H1 (cell line): ENCODE results near the gene PROK2. TPM values are rescaled to one million over a fixed set of nuclear protein-coding genes. Genes with fewer than 3 reads are reported as not detected.

ENCODE experiments used
- CHD7 ChIP-seq: fragments of 300-600 bp; sonication (generic); IDR thresholded peaks from 2 replicates; pipeline ENCODE4 v1.7.1; 2012; ENCODE audit warnings: low read length, moderate library complexity, mild to moderate bottlenecking, inconsistent platforms; ENCODE audit not compliant: insufficient replicate concordance
- FOSL1 ChIP-seq: IDR thresholded peaks from 2 replicates; pipeline ENCODE4 v1.6.1; 2011; ENCODE audit warnings: mild to moderate bottlenecking, low read depth, low read length, moderate library complexity; ENCODE audit not compliant: insufficient read depth
- GTF2F1 ChIP-seq: IDR thresholded peaks from 2 replicates; pipeline ENCODE4 v1.6.1; 2012; ENCODE audit warnings: low read depth, low read length, improper control_type of control experiment, borderline replicate concordance
- RFX5 ChIP-seq: IDR thresholded peaks from 2 replicates; pipeline ENCODE4 v1.6.1; 2011; ENCODE audit warnings: low read depth, low read length, improper control_type of control experiment, borderline replicate concordance
- polyA plus RNA-seq, 7 experiments: library from polyadenylated mRNA; depleted of rRNA in 3 of 7; stranded (reverse) in 5 of 7; unstranded in 2 of 7; fragments of >200 nt in 5 of 7; fragments of 200-250 nt in 2 of 7; gene quantifications; 1 replicate in 5 of 7; 2 replicates in 1 of 7; 4 replicates in 1 of 7; pipeline versions ENCODE4 v1.2.1 to v1.2.3, GENCODE V29; 2011 to 2013; ENCODE audit warnings: missing spikeins in 2 of 7, mixed read lengths in 2 of 7
- total RNA-seq: library from RNA; stranded (reverse); fragmentation: NEBNext Ultra II Directional; extraction: Animal tissue kit (Norgen Biotek cat#: 25700); gene quantifications from 2 replicates; pipeline ENCODE4 v1.2.1, GENCODE V29; 2021

The PROK2 gene
- total and polyA plus RNA-seq, 2 of the 8 experiments (the other 6 are each of a cell fraction or from before 2014, with no cell fraction given) = 0.50 to 1.8 TPM

DNA sequence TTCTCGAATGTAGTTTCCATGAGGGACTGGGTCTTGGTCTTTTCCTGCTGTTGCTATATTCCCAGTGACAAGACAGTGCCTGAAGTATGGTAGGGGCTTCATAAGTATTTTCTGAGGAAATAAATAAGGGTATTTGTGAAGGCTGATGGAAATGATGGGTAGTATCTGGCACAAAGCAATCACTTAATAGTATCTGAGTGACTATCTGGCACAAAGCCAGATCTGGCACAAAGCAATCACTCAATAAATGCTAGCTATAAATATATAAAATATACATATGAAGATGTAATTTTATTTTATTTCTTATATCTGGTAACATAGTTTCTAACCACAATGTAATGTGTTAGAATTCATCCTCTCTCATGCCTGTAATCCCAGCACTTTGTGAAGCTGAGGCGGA is 20.7 kb upstream of the PROK2 start (continued):
- no peak for TF ChIP-seq RFX5
- TF ChIP-seq CHD7 = no peak
- no peak for TF ChIP-seq GTF2F1
- no peak for TF ChIP-seq FOSL1
- TF ChIP-seq, all 59 proteins: peak for 0
